Keratinocyte (primary cell): ENCODE data around the gene FGFR2. TPM values are rescaled to one million over a fixed set of nuclear protein-coding genes. Genes with fewer than 3 reads are reported as not detected.

Experiments used
- DNase-seq: peaks from one replicate; pipeline ENCODE4 v3.0.0-alpha.2; 2011; ENCODE audit warnings: low read depth, missing footprints, low spot score
- FAIRE-seq: peaks from 2 replicates; lab custom pipeline; 2011; peaks lifted over from hg19 to GRCh38; lab: Jason Lieb, UNC
- H2AFZ ChIP-seq: 2 replicates; pipeline ENCODE4 v1.6.0; 2012; ENCODE audit warnings: low read length, control low read depth, inconsistent platforms; ENCODE audit not compliant: control insufficient read depth
- H3K27ac ChIP-seq: 2 replicates; pipeline ENCODE4 v1.5.1; 2011; ENCODE audit warnings: low read length; ENCODE audit not compliant: control insufficient read depth, insufficient read depth
- H3K27me3 ChIP-seq: 3 replicates; pipeline ENCODE4 v1.6.0; 2011; ENCODE audit warnings: low read length; ENCODE audit not compliant: control insufficient read depth, insufficient read depth; ENCODE audit errors: extremely low read depth
- H3K36me3 ChIP-seq, 2 experiments: 2 replicates in 1 of 2; 3 replicates in 1 of 2; pipeline ENCODE4 v1.5.1; 2011; ENCODE audit warnings: low read length in 2 of 2, mild to moderate bottlenecking in 1 of 2; ENCODE audit not compliant: control insufficient read depth in 2 of 2, insufficient read depth in 2 of 2; ENCODE audit errors: extremely low read depth in 1 of 2
- H3K4me1 ChIP-seq: 3 replicates; pipeline ENCODE4 v1.5.1; 2011; ENCODE audit warnings: low read length; ENCODE audit not compliant: control insufficient read depth, insufficient read depth; ENCODE audit errors: extremely low read depth
- H3K4me2 ChIP-seq: 3 replicates; pipeline ENCODE4 v1.6.0; 2011; ENCODE audit warnings: low read depth, low read length; ENCODE audit not compliant: control insufficient read depth, insufficient read depth; ENCODE audit errors: extremely low read depth
- H3K4me3 ChIP-seq, 3 experiments: fragments of 200-600 bp in 1 of 3; sonication (generic) in 1 of 3; 2 replicates in 2 of 3; 3 replicates in 1 of 3; pipeline ENCODE4 v1.5.1; 2011 to 2016; ENCODE audit warnings: low read length in 3 of 3, mild to moderate bottlenecking in 3 of 3, control low read depth in 2 of 3, inconsistent platforms in 1 of 3, low read depth in 1 of 3, mixed read lengths in 1 of 3, mixed run types in 1 of 3, moderate library complexity in 1 of 3; ENCODE audit not compliant: control insufficient read depth in 2 of 3, insufficient read depth in 2 of 3; ENCODE audit errors: extremely low read depth in 1 of 3
- H3K79me2 ChIP-seq: 2 replicates; pipeline ENCODE4 v1.6.0; 2012; ENCODE audit warnings: low read length; ENCODE audit not compliant: control insufficient read depth, insufficient read depth
- H3K9ac ChIP-seq: 3 replicates; pipeline ENCODE4 v1.6.0; 2011; ENCODE audit warnings: low read length; ENCODE audit not compliant: control insufficient read depth, insufficient read depth; ENCODE audit errors: extremely low read depth
- H3K9me1 ChIP-seq: 3 replicates; pipeline ENCODE4 v1.6.0; 2011; ENCODE audit warnings: low read length; ENCODE audit not compliant: control insufficient read depth, insufficient read depth; ENCODE audit errors: extremely low read depth
- H3K9me3 ChIP-seq: 2 replicates; pipeline ENCODE4 v1.5.1; 2012; ENCODE audit warnings: low read depth, low read length; ENCODE audit not compliant: control insufficient read depth
- H4K20me1 ChIP-seq: 3 replicates; pipeline ENCODE4 v1.6.0; 2011; ENCODE audit warnings: low read length; ENCODE audit not compliant: control insufficient read depth, insufficient read depth; ENCODE audit errors: extremely low read depth
- EZH2 ChIP-seq: IDR thresholded peaks from one replicate; pipeline ENCODE4 v1.6.1; 2012; ENCODE audit warnings: inconsistent platforms, mild to moderate bottlenecking, low read length, moderate library complexity
- dilution Hi-C: fragments of 300-500 bp; cut with MboI; formaldehyde crosslinking; loops from one replicate; pipeline ENCODE4 v1.7.0; 2020; ENCODE audit warnings: low sequenced_read_pairs; ENCODE audit not compliant: extremely low pct_ligation_motif_present
- polyA plus RNA-seq, 5 experiments: library from polyadenylated mRNA; depleted of rRNA in 3 of 5; stranded (reverse) in 3 of 5; stranded (forward) in 1 of 5; unstranded in 1 of 5; fragments of >200 nt; gene quantifications; 1 replicate in 1 of 5; 2 replicates in 3 of 5; 3 replicates in 1 of 5; pipeline versions ENCODE4 v1.2.1 to v1.2.3, GENCODE V29; 2011 to 2012; ENCODE audit warnings: missing spikeins in 2 of 5, low read depth in 1 of 5, low replicate concordance in 1 of 5
- TF ChIP-seq, protein P1 (sequence below), 3 experiments: IDR thresholded peaks in 1 of 3; conservative IDR thresholded peaks in 1 of 3; optimal IDR thresholded peaks in 1 of 3; 2 replicates in 2 of 3; 3 replicates in 1 of 3; pipeline versions ENCODE3 to v1.5.1; 2011; ENCODE audit warnings: low read length in 3 of 3, mild to moderate bottlenecking in 3 of 3, moderate library complexity in 2 of 3, control low read depth in 1 of 3, inconsistent platforms in 1 of 3; ENCODE audit not compliant: insufficient read depth in 2 of 3; ENCODE audit errors: extremely low read depth in 1 of 3

The FGFR2 gene
- polyA plus RNA-seq, 1 donor (not counting 4 experiments of a cell fraction or from before 2014, with no cell fraction given): 20.6 TPM

DNA sequence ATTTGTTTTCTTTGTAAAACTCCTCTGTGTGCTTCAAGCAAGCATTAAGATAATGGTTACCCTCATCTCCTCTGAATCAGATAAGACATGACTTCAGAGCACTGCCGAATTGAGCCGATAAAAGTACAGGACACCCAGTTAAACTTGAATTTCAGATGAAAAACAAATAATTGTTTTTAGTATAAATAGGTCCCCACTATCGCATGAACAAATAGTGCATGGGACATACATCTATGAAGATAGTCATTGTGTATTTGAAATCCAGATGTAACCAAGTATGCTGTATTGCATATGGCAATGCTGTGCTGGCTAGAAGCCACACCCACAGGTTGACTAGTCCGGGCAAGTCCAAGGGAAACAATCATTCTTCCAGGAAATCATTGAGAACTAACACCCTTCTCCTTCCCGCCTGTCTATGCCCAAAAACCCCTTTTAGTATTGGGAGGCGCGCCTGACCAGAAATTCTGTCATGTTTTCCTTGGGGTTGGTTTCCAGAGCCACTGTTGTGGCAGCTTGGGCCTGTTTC lies 12.6 kb upstream of the FGFR2 start:
- DNase-seq: no peak
- H3K4me1 ChIP-seq: peaks cover 27% of the 10 kb centered on the region

GRCh38 chr10:121609426-121610380 lies 11.5 kb upstream of the FGFR2 start:
- DNase-seq: no peak

More for the DNA sequence above, 12.6 kb upstream of the FGFR2 start:
- H3K27ac ChIP-seq: peak overlapping the region; percentile 17
- H3K27me3 ChIP-seq: no peaks in the 10 kb centered on the region
- peak overlapping the region; percentile 37 for H3K4me2 ChIP-seq
- FAIRE-seq: peak; percentile 96
- no peak overlapping the region for H3K9ac ChIP-seq
- H4K20me1 ChIP-seq: no peaks in the 10 kb centered on the region
- H3K9me3 ChIP-seq: no peaks in the 10 kb centered on the region
- H3K79me2 ChIP-seq: no peaks in the 10 kb centered on the region
- H3K36me3 ChIP-seq: no peaks in the 10 kb centered on the region
- H3K9me1 ChIP-seq: no peaks in the 10 kb centered on the region
- dilution Hi-C loops: no loop called here
- no peak for TF ChIP-seq EZH2
- TF ChIP-seq, protein P1, sequence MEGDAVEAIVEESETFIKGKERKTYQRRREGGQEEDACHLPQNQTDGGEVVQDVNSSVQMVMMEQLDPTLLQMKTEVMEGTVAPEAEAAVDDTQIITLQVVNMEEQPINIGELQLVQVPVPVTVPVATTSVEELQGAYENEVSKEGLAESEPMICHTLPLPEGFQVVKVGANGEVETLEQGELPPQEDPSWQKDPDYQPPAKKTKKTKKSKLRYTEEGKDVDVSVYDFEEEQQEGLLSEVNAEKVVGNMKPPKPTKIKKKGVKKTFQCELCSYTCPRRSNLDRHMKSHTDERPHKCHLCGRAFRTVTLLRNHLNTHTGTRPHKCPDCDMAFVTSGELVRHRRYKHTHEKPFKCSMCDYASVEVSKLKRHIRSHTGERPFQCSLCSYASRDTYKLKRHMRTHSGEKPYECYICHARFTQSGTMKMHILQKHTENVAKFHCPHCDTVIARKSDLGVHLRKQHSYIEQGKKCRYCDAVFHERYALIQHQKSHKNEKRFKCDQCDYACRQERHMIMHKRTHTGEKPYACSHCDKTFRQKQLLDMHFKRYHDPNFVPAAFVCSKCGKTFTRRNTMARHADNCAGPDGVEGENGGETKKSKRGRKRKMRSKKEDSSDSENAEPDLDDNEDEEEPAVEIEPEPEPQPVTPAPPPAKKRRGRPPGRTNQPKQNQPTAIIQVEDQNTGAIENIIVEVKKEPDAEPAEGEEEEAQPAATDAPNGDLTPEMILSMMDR (optimal IDR thresholded peaks at IDR 0.05 in 1 of 3, IDR thresholded peaks at IDR 0.05 in 1 of 3, conservative IDR thresholded peaks at IDR 0.05 in 1 of 3; ENCODE audit: extremely low read depth in 1 of 3, insufficient read depth in 2 of 3, low read length in 3 of 3): no peak
- H2AFZ ChIP-seq: no peak overlapping the region
- H3K4me3 ChIP-seq: no peak overlapping the region

More at GRCh38 chr10:121609426-121610380, 11.5 kb upstream of the FGFR2 start:
- no peaks in the 10 kb centered on the region for H3K9me1 ChIP-seq
- no peak overlapping the region for H3K4me3 ChIP-seq
- H3K9ac ChIP-seq: no peak overlapping the region
- no peak overlapping the region for H2AFZ ChIP-seq
- no peaks in the 10 kb centered on the region for H3K79me2 ChIP-seq
- TF ChIP-seq EZH2: no peak
- TF ChIP-seq, protein P1 (optimal IDR thresholded peaks at IDR 0.05 in 1 of 3, IDR thresholded peaks at IDR 0.05 in 1 of 3, conservative IDR thresholded peaks at IDR 0.05 in 1 of 3; ENCODE audit: extremely low read depth in 1 of 3, insufficient read depth in 2 of 3, low read length in 3 of 3): no peak
- H4K20me1 ChIP-seq: no peaks in the 10 kb centered on the region
- H3K27ac ChIP-seq: no peak overlapping the region
- H3K9me3 ChIP-seq: no peaks in the 10 kb centered on the region
- dilution Hi-C loops: no loop called here
- H3K4me2 ChIP-seq: no peak overlapping the region
- no peaks in the 10 kb centered on the region for H3K27me3 ChIP-seq
- FAIRE-seq: no peak
- H3K4me1 ChIP-seq: peaks cover 28% of the 10 kb centered on the region
- H3K36me3 ChIP-seq: no peaks in the 10 kb centered on the region
